GM21390 (cell line): Measurements from ENCODE around the gene LAMA3.

ENCODE experiments used
- ATAC-seq: cut with Tn5 transposase; IDR thresholded peaks from one replicate; pipeline ENCODE4 v1.9.1; 2021; ENCODE audit not compliant: unreplicated experiment

The LAMA3 gene

DNA sequence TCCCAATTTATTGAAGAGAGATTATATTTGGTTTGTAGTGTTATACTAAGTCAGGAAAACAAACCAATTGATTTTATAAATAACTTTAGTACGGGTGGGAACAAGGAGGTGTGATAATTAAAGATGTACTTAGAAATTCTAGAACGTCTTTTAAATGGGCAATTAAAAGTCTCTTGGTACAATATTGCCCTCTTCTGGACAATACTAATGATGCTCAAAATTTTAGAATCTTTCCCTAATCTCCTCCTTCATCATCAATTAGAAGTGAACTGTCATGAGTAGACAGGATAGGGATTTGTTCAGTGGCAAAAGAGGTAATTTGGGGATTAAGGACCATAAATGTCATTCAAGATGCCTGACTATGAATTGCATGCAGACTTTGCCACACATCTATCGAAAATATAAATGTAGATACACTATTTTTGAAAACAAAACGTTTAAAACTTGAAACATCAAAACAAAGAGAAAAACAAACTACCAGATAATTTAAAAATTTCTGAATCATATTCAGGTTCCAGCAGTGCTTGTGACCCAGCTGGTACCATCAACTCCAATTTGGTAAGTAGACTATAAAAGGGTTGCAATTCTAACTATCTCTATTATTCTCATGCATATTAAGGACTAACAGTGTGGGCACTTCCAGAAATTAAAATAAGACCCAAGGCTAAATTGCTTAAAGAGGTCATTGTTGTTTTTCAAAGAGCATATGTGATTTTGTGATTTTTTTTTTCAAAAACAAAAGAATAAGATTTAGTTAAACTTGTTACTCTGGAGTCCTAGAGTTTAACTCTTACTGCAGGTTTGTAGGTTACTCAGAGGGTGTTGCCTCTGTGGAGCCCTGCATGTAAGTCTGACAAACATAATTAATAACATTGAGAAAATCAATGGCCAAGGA, 123.5 kb downstream of the LAMA3 start:
- ATAC-seq = no peak

GRCh38 chr18:23814991-23815614, 125.8 kb downstream of the LAMA3 start:
- no peak for ATAC-seq

DNA sequence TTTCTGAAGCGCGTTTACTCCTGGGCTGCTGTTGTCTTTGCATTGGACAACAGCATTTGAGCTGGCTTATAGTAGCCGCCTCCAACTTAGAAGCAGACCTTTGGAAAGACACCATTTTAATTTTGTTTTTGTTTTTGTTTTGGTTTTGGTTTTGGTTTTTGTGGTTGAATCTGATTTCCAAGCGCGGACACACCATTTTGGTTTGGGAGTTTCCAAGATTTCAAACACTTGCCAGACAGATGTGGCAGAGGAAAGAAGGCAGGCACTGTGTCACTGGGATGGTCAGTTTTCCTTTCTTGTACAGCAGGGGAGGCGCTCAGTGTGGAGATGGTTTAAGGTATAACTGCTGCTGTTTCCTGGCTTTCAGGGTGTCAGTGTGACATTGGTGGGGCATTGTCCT, 126.8 kb downstream of the LAMA3 start:
- ATAC-seq = no peak

DNA sequence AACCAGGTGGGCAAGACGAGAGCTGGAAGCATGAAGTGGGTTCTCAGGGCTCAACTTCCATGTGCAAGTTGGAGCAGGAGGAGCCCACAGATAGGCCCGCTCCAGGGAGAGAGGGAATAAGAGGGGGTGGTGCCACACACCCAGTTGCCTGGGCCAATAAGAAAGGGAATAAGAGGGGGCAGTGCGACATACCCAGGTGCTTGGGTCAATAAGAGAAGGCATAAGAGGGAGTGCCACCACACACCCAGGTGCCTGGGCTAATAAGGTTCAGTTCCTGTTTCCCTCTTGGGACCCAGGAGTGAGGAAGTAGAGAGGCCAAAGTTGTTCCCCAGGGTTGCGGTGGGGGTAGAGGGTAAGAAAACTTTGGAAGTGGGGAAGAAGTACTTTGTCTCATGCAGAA, 127.5 kb downstream of the LAMA3 start:
- ATAC-seq = no peak

DNA sequence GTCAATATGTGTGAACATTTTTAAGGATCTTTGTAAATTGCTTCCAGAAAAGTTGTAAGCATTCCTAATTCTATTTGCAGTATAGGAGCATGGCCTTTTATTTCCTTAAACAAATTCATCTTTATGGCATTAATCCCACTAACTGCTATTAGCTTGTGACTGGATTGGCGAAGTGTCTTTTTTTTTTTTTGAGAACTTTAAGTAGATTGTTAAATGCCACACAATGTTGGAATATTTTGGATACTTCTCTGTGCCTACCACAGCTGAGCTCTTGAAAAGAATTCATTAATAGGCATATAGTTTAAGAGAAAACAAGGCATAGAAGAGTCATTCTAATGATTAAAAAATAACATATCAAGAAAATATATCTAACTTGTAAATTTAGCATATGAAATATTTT, 129.7 kb downstream of the LAMA3 start:
- no peak for ATAC-seq

GRCh38 chr18:23822590-23823385, 133.5 kb downstream of the LAMA3 start:
- ATAC-seq = no peak

DNA sequence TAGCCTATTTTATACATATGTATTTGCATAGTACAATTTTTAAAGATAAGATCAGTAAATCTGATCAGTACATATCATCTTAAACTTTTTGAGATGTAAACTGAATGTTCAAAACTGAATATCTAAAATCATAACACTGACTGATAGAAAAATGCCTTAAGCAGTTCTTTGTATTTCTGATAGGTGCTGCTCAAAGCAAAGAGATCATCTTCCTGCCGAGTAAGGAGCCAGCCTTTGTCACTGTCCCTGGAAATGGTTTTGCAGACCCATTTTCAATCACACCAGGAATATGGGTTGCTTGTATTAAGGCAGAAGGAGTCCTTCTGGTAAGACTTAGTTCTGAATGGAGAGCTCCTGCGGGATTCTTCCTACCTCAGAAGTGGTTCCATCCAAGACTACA, 135.0 kb downstream of the LAMA3 start:
- no peak for ATAC-seq

DNA sequence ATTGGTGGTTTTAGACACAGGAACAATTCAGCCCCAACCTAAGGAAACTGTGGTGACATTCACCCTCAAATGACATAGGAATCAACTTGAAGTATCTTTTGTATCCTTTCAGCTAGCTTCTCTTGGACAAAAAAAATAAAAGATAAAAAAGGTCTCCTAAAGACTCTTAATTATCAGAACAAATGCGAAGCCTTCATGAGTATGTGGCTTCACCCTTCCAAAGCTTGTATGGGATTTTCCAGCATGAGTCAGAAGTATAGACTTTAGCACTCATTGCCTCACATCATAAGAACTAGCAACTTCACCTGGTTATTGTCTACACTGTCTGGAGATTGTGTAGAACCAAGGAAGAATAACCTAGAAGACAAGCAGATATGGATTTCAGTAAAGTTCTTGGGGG, 135.4 kb downstream of the LAMA3 start:
- no peak for ATAC-seq

DNA sequence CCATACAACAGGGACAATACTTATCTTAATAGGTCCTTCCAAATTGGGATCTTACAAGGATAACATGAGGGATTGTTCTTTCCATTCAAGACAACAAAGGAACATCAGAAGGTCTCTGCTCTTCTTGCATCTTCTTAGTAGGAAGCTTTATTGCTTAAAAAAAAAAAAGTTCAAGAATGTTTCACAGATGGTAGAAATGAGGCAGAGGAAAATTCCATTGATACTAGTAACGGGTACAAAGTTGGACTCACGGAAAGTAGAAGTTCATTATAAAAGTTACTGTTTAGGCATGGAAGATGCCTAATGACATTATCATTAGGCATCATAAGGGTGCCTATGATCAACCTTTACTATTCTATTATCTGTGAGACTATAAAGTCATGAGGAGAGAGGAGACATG, 136.2 kb downstream of the LAMA3 start:
- ATAC-seq = no peak

DNA sequence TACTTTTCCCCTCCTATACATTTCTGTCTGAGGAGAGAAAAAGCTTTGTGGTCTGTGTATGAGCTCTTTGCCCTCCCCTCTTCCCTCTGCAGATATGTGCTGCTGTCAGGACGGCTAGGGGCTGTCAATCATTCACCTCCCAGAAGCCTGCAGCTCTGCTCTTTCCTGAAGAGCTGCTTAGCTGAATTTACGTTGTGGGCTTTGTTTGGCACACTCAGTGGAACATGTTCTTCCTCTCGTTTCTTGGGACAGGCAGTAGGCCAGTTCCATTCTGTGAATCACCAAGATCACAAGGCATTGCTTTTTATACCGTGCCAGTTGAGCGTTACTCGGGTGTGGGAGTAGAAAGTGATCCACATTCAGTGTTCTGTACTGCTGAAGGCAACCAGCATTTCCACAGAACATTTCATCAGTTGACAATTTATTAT, 136.7 kb downstream of the LAMA3 start:
- no peak for ATAC-seq

GRCh38 chr18:23826850-23827620, 137.8 kb downstream of the LAMA3 start:
- no peak for ATAC-seq

GRCh38 chr18:23827681-23828080, 138.4 kb downstream of the LAMA3 start:
- ATAC-seq = no peak

- ATAC-seq = peak; percentile 78
Measured at GRCh38 chr18:23828426-23828825, 139.2 kb downstream of the LAMA3 start.

- ATAC-seq = no peak
Measured at GRCh38 chr18:23832911-23833310, 143.7 kb downstream of the LAMA3 start.

GRCh38 chr18:23833714-23834113, 144.5 kb downstream of the LAMA3 start:
- no peak for ATAC-seq

GRCh38 chr18:23835091-23835490, 145.8 kb downstream of the LAMA3 start:
- no peak for ATAC-seq

- no peak for ATAC-seq
Measured at GRCh38 chr18:23835506-23835905, 146.3 kb downstream of the LAMA3 start.

DNA sequence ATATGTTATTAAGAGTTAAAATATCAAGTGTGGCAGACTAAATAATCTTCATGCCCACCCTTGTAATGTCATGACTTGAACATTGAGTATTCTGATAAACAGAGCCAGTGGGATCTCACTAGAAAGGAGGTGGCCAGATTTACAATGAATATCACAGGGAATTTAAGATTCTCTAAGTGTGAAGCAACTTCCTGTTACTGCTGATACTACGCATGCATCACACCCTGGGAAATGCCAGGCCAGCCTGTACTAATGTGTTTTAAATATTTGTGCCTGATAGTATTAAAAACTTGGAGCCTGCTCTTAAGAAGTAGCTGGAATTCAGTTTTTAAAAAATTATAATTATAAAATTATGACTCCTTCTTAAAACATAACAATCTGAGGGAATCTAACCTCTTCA, 148.3 kb downstream of the LAMA3 start:
- ATAC-seq = no peak

DNA sequence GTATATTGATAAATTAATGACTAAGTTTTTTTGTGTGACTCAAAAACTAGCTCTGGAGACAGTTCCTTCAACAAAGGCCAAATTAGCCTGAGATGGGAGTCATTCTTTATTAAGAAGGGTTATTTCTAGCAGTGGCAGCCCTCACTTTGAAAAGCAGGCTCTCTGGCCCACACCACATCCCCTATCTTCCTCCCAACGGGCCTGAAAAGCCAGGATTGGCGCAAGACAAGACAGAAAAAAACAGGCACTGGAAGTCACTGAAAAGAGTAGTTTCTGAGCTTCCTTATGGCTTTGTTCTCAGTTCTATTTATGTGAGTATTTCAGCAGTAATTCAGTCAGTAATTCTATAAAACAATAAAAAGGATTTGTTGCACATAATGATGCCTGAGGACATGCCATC, 149.0 kb downstream of the LAMA3 start:
- ATAC-seq = no peak

GRCh38 chr18:23838801-23839366, 149.6 kb downstream of the LAMA3 start:
- ATAC-seq = no peak

DNA sequence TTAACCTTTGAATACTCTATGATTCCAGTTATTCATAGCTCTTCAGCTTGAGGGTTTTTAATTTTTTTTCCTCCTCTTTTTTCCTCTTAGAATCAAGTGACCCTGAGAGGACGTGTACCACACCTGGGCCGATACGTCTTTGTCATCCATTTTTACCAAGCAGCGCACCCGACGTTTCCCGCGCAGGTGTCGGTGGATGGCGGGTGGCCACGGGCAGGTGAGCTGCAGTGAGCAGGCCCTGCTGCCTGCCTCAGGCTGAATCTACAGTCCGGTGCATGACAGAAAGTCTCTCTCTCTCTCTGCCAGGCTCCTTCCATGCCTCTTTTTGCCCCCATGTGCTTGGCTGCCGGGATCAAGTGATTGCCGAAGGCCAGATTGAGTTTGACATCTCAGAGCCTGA, 153.1 kb downstream of the LAMA3 start:
- no peak for ATAC-seq
